GM19240 (cell line): Measurements from ENCODE around the gene GAGE12G.
"Not testable (repeated sequence)": the region's sequence is repeated elsewhere in the genome, so short reads cannot be mapped to it uniquely, and the experiment has no call there.

ENCODE experiments used
- DNase-seq: peaks from one replicate; pipeline ENCODE4 v3.0.0; 2011; ENCODE audit warnings: low spot score; ENCODE audit not compliant: insufficient read length

Gene GAGE12G, protein sequence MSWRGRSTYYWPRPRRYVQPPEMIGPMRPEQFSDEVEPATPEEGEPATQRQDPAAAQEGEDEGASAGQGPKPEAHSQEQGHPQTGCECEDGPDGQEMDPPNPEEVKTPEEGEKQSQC

DNA sequence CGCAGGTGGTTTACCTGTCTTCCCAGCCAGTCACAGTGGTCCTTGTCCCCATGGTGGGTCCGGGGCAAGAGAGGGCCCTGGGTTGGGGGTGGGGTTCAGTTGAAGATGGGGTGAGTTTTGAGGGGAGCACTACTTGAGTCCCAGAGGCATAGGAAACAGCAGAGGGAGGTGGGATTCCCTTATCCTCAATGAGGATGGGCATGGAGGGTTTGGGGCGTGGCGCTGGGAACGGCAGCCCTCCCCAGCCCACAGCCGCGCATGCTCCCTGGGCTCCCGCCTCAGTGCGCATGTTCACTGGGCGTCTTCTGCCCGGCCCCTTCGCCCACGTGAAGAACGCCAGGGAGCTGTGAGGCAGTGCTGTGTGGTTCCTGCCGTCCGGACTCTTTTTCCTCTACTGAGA, at the start of gene GAGE12G:
GAGE12G (plus strand) TSS at position 301 of the 400 bp plus-strand sequence. CDS start 1,155 bp downstream, outside the sequence.
- DNase-seq: not testable (repeated sequence)

DNA sequence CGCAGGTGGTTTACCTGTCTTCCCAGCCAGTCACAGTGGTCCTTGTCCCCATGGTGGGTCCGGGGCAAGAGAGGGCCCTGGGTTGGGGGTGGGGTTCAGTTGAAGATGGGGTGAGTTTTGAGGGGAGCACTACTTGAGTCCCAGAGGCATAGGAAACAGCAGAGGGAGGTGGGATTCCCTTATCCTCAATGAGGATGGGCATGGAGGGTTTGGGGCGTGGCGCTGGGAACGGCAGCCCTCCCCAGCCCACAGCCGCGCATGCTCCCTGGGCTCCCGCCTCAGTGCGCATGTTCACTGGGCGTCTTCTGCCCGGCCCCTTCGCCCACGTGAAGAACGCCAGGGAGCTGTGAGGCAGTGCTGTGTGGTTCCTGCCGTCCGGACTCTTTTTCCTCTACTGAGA, 38.3 kb upstream of the GAGE12G start, which contains the start of gene GAGE12C:
GAGE12C (plus strand) TSS at position 301 of the 400 bp plus-strand sequence. CDS start 1,155 bp downstream, outside the sequence.
- not testable (repeated sequence) for DNase-seq

DNA sequence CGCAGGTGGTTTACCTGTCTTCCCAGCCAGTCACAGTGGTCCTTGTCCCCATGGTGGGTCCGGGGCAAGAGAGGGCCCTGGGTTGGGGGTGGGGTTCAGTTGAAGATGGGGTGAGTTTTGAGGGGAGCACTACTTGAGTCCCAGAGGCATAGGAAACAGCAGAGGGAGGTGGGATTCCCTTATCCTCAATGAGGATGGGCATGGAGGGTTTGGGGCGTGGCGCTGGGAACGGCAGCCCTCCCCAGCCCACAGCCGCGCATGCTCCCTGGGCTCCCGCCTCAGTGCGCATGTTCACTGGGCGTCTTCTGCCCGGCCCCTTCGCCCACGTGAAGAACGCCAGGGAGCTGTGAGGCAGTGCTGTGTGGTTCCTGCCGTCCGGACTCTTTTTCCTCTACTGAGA, 28.8 kb upstream of the GAGE12G start, which contains the start of gene GAGE12D:
GAGE12D (plus strand) TSS at position 301 of the 400 bp plus-strand sequence. CDS start 1,155 bp downstream, outside the sequence.
- DNase-seq: not testable (repeated sequence)

DNA sequence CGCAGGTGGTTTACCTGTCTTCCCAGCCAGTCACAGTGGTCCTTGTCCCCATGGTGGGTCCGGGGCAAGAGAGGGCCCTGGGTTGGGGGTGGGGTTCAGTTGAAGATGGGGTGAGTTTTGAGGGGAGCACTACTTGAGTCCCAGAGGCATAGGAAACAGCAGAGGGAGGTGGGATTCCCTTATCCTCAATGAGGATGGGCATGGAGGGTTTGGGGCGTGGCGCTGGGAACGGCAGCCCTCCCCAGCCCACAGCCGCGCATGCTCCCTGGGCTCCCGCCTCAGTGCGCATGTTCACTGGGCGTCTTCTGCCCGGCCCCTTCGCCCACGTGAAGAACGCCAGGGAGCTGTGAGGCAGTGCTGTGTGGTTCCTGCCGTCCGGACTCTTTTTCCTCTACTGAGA, 19.2 kb upstream of the GAGE12G start, which contains the start of gene GAGE12E:
GAGE12E (plus strand) TSS at position 301 of the 400 bp plus-strand sequence. CDS start 1,155 bp downstream, outside the sequence.
- DNase-seq: not testable (repeated sequence)

DNA sequence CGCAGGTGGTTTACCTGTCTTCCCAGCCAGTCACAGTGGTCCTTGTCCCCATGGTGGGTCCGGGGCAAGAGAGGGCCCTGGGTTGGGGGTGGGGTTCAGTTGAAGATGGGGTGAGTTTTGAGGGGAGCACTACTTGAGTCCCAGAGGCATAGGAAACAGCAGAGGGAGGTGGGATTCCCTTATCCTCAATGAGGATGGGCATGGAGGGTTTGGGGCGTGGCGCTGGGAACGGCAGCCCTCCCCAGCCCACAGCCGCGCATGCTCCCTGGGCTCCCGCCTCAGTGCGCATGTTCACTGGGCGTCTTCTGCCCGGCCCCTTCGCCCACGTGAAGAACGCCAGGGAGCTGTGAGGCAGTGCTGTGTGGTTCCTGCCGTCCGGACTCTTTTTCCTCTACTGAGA, 9.7 kb upstream of the GAGE12G start, which contains the start of gene GAGE12F:
GAGE12F (plus strand) TSS at position 301 of the 400 bp plus-strand sequence. CDS start 1,155 bp downstream, outside the sequence.
- DNase-seq: not testable (repeated sequence)

DNA sequence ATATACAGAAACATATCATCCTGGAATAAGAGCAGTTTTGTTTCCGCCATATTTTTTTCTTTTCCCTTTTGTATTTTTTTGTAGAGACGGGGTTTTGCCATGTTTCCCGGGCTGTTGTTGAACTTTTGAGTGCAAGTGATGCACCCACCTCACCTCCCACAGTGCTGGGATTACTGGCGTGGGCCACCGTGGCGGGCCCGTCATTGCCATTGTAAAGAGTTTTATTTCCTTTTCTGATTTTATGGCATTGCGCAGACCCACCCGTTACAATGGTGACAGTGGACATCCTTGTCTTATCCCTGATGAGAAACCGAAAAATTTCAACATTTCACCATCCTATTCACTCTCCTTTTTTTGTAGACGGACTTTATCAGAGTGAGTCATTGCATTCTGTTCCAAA, 1.5 kb upstream of the GAGE12G start:
- not testable (repeated sequence) for DNase-seq

DNA sequence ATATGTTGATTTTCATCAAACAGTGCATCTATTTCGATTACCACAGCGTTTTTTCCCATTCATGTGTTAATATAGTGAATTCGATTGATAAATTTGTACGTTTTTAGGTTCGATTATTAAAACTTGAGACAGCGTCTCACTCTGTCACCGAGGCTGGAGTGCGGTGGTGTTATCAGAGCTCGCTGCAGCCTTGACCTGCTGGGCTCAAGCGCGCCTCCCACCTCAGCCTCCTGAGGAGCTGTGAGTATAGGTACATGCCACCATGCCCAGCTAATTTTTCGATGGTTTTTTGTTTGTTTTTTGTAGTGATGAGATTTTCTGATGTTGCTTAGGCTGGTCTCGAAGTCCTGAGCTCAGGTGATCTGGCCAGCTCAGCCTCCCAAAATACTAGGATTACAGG, 1.0 kb upstream of the GAGE12G start:
- not testable (repeated sequence) for DNase-seq

DNA sequence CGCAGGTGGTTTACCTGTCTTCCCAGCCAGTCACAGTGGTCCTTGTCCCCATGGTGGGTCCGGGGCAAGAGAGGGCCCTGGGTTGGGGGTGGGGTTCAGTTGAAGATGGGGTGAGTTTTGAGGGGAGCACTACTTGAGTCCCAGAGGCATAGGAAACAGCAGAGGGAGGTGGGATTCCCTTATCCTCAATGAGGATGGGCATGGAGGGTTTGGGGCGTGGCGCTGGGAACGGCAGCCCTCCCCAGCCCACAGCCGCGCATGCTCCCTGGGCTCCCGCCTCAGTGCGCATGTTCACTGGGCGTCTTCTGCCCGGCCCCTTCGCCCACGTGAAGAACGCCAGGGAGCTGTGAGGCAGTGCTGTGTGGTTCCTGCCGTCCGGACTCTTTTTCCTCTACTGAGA, 9.4 kb downstream of the GAGE12G start, which contains the start of gene GAGE12H:
GAGE12H (plus strand) TSS at position 301 of the 400 bp plus-strand sequence. CDS start 1,155 bp downstream, outside the sequence.
- DNase-seq: not testable (repeated sequence)

DNA sequence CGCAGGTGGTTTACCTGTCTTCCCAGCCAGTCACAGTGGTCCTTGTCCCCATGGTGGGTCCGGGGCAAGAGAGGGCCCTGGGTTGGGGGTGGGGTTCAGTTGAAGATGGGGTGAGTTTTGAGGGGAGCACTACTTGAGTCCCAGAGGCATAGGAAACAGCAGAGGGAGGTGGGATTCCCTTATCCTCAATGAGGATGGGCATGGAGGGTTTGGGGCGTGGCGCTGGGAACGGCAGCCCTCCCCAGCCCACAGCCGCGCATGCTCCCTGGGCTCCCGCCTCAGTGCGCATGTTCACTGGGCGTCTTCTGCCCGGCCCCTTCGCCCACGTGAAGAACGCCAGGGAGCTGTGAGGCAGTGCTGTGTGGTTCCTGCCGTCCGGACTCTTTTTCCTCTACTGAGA, 19.0 kb downstream of the GAGE12G start, which contains the start of gene GAGE2A:
GAGE2A (plus strand) TSS at position 301 of the 400 bp plus-strand sequence. CDS start 1,155 bp downstream, outside the sequence.
- DNase-seq: not testable (repeated sequence)

DNA sequence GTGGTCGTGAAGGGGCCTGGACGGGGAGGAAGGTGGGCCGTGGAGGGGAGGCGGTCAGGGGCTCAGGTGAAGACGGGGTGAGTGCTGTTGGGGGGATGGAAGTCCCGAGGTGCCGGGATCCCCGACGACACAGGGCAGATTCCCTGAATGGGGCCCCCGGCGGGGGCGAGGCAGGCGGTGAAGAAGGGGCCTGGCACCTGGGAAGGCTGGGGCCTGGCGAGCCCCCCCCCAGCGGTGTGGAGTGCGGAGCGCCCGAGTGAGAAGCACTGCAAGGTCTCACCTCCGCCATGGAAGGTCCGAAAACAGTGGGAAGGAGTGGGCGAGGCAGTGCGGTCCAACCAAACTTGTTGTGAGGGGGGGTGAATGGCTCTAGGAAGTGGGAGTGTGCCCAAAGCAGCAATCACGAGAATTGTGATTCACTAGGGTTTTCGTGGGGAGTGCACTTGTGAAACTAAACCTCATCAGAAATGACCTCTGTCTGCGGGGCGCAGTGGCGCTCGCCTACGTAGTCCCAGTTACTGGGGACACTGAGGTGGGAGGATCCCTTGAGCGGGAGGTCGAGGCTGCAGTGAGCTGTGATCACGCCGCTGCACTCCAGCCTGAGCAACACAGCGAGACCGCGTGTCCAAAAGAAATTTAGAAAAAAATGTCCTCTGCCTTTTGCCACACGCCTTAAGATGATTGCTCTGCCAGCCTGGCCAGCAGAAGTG, 19.7 kb downstream of the GAGE12G start:
- DNase-seq: not testable (repeated sequence)

DNA sequence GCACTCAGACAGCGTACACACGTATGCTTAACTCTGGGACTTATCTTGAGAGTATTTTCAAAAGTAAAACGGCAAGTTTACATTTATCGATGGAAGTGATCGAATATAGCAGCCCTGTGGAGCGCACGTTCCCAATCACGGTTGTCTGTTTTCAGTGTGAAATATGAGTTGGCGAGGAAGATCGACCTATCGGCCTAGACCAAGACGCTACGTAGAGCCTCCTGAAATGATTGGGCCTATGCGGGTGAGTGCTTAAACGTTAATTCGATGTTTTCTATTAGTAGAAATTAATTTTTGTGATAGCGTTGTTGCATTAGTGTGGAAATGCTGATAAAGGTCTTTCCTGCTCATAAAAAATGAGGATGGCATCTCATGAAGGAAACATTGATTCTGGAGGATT, 20.3 kb downstream of the GAGE12G start:
- DNase-seq: not testable (repeated sequence)

DNA sequence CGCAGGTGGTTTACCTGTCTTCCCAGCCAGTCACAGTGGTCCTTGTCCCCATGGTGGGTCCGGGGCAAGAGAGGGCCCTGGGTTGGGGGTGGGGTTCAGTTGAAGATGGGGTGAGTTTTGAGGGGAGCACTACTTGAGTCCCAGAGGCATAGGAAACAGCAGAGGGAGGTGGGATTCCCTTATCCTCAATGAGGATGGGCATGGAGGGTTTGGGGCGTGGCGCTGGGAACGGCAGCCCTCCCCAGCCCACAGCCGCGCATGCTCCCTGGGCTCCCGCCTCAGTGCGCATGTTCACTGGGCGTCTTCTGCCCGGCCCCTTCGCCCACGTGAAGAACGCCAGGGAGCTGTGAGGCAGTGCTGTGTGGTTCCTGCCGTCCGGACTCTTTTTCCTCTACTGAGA, 28.5 kb downstream of the GAGE12G start, which contains the start of gene GAGE1:
GAGE1 (plus strand) TSS at position 301 of the 400 bp plus-strand sequence. CDS start 1,155 bp downstream, outside the sequence.
- DNase-seq: not testable (repeated sequence)

DNA sequence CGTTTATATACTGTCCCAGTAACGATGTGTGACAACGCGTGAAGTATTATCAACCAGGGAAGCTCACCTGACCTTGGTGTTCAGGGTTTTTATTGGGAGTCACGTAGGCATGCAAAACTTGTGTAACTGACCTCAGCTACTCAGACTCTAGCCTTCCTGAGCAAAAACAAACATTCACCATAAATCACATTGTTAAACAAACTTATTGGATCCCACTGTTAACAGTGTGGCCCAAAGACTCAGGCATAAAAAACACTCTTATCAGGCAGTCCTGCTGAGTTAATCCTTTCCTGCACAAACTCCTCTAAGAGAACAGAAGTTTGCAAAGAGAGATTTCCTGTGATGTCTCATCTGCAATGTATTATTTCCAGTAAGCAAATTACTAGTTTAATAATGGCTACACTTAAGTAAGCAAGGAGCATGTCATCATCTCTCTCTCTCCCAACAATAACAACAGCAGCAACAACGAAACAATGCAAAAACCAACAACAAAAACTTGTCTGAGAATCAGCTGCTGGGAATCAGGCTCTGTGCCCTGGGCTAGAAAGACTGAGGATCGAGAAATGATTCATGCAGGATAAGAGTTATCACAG, 40.6 kb downstream of the GAGE12G start:
- DNase-seq: no peak

DNA sequence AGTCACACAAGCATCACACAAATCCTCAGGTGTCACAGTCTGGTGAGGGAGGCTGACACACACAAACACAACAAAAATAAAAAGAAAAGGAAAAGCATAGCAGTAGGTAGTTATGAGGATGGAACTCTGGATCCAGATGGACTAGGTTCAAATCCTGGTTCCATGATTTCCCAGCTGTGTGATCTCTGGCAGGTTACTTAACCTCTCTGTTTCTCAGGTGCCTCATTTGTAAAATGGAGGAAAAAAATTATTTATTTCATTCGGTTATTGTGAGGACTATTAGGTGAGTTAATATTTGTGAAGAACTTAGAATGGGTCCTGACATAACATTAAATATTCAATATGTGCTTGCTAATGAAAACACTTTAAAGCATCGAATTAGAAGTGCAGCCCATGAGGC, 48.4 kb downstream of the GAGE12G start:
- DNase-seq: no peak
